HepG2 (cell line): Measurements from ENCODE around the gene TCF3. TPM values are rescaled to one million over a fixed set of nuclear protein-coding genes. Genes with fewer than 3 reads are reported as not detected.

ENCODE experiments used
- FOXA1 ChIP-seq, 2 experiments: fragments of 450-650 bp in 1 of 2; sonication (generic) in 1 of 2; formaldehyde crosslinking in 1 of 2; IDR thresholded peaks; 2 replicates each; pipeline versions ENCODE4 v1.4.0 to v1.6.1; 2016 to 2020; ENCODE audit warnings: missing genetic modification reagents in 1 of 2
- MEIS2 ChIP-seq: sonication (generic); formaldehyde crosslinking; IDR thresholded peaks from 2 replicates; pipeline ENCODE4 v1.9.0; 2021; ENCODE audit warnings: mild to moderate bottlenecking, missing genetic modification reagents
- NCOR1 ChIP-seq: fragments of 200-600 bp; sonication (generic); IDR thresholded peaks from 2 replicates; pipeline ENCODE4 v1.7.0; 2017; ENCODE audit warnings: antibody characterized with exemption, low read length, borderline replicate concordance
- NFIC ChIP-seq: IDR thresholded peaks from 2 replicates; pipeline ENCODE4 v1.6.1; 2012; ENCODE audit warnings: mild to moderate bottlenecking, low read length, inconsistent platforms
- NFKBIZ ChIP-seq: IDR thresholded peaks from 2 replicates; pipeline ENCODE4 v1.6.1; 2018; ENCODE audit warnings: missing genetic modification reagents, missing compliant biosample characterization
- NFYC ChIP-seq: IDR thresholded peaks from 2 replicates; pipeline ENCODE4 v1.6.1; 2016; ENCODE audit warnings: missing genetic modification reagents, missing compliant biosample characterization
- NR2F1 ChIP-seq, 2 experiments: fragments of 450-650 bp in 1 of 2; formaldehyde crosslinking in 1 of 2; IDR thresholded peaks; 2 replicates each; pipeline versions ENCODE4 v1.5.0 to v1.6.1; 2016 to 2020; ENCODE audit warnings: mild to moderate bottlenecking in 1 of 2, missing compliant biosample characterization in 1 of 2, missing genetic modification reagents in 1 of 2, moderate library complexity in 1 of 2
- RAD51 ChIP-seq: fragments of 450-650 bp; IDR thresholded peaks from 2 replicates; pipeline ENCODE4 v1.6.1; 2016; ENCODE audit warnings: borderline replicate concordance
- TRIM24 ChIP-seq: sonication (generic); formaldehyde crosslinking; IDR thresholded peaks from 2 replicates; pipeline ENCODE4 v1.8.0; 2022; ENCODE audit warnings: mild to moderate bottlenecking, missing genetic modification reagents
- YEATS4 ChIP-seq: sonication (generic); formaldehyde crosslinking; IDR thresholded peaks from 2 replicates; pipeline ENCODE4 v1.4.0; 2020; ENCODE audit warnings: missing genetic modification reagents, borderline replicate concordance
- ZFX ChIP-seq: sonication (generic); formaldehyde crosslinking; IDR thresholded peaks from 2 replicates; pipeline ENCODE4 v1.4.0; 2020; ENCODE audit warnings: mild to moderate bottlenecking, low read depth, missing genetic modification reagents, moderate library complexity
- ZNF121 ChIP-seq: sonication (generic); formaldehyde crosslinking; IDR thresholded peaks from 2 replicates; pipeline ENCODE4 v1.5.0; 2020; ENCODE audit warnings: mild to moderate bottlenecking, missing genetic modification reagents
- ZNF282 ChIP-seq: fragments of 450-650 bp; IDR thresholded peaks from 2 replicates; pipeline ENCODE4 v1.6.1; 2018; ENCODE audit not compliant: partially characterized antibody
- ZNF331 ChIP-seq: sonication (generic); formaldehyde crosslinking; IDR thresholded peaks from 2 replicates; pipeline ENCODE4 v1.4.0; 2020; ENCODE audit warnings: missing genetic modification reagents
- ZNF605 ChIP-seq: sonication (generic); formaldehyde crosslinking; IDR thresholded peaks from 2 replicates; pipeline ENCODE4 v1.8.0; 2022; ENCODE audit warnings: mild to moderate bottlenecking, missing genetic modification reagents
- ZNF614 ChIP-seq: IDR thresholded peaks from 2 replicates; pipeline ENCODE4 v1.6.1; 2018; ENCODE audit warnings: missing biosample characterization, missing genetic modification reagents, inconsistent platforms, borderline replicate concordance
- ZNF780A ChIP-seq: sonication (generic); formaldehyde crosslinking; IDR thresholded peaks from 2 replicates; pipeline ENCODE4 v1.8.0; 2022; ENCODE audit warnings: mild to moderate bottlenecking, missing genetic modification reagents, moderate library complexity
- ZNF839 ChIP-seq: sonication (generic); formaldehyde crosslinking; IDR thresholded peaks from 2 replicates; pipeline ENCODE4 v1.4.0; 2020; ENCODE audit warnings: missing genetic modification reagents, mild to moderate bottlenecking, borderline replicate concordance
- polyA plus RNA-seq, 8 experiments: library from polyadenylated mRNA; depleted of rRNA in 3 of 8; stranded (reverse) in 7 of 8; unstranded in 1 of 8; fragments of >200 nt; fragmentation: Illumina TruSeq in 4 of 8; extraction: Trizol in 4 of 8; gene quantifications; 2 replicates each; pipeline versions ENCODE4 v1.2.1 to v1.2.3, GENCODE V29; 2011 to 2016; ENCODE audit warnings: low read depth in 4 of 8, missing spikeins in 1 of 8, mixed read lengths in 1 of 8; ENCODE audit not compliant: insufficient read depth in 1 of 8
- total RNA-seq, 5 experiments: library from RNA; depleted of rRNA; stranded (reverse); fragments of >200 nt; fragmentation: Illumina TruSeq; extraction: Trizol; gene quantifications; 2 replicates each; pipeline ENCODE4 v1.2.3, GENCODE V29; 2016; ENCODE audit warnings: low read depth in 1 of 5
- TF ChIP-seq, protein P1 (sequence below): fragments of 450-650 bp; IDR thresholded peaks from 2 replicates; pipeline ENCODE4 v1.6.1; 2017
- TF ChIP-seq, protein P2 (sequence below): IDR thresholded peaks from 2 replicates; pipeline ENCODE4 v1.6.1; 2016; ENCODE audit warnings: missing compliant biosample characterization, missing genetic modification reagents, borderline replicate concordance
- TF ChIP-seq, protein P3 (sequence below): sonication (generic); formaldehyde crosslinking; IDR thresholded peaks from 2 replicates; pipeline ENCODE4 v1.9.0; 2022; ENCODE audit warnings: missing genetic modification reagents, mild to moderate bottlenecking, borderline replicate concordance
- TF ChIP-seq, protein P4 (sequence below): sonication (generic); formaldehyde crosslinking; conservative IDR thresholded peaks from 2 replicates; pipeline ENCODE4 v1.8.0; 2022; ENCODE audit warnings: mild to moderate bottlenecking, moderate library complexity, missing genetic modification reagents
- TF ChIP-seq, protein P5 (sequence below): sonication (generic); formaldehyde crosslinking; IDR thresholded peaks from 2 replicates; pipeline ENCODE4 v1.4.0; 2020; ENCODE audit warnings: missing genetic modification reagents; ENCODE audit errors: not compliant biosample characterization

The TCF3 gene
- total and polyA plus RNA-seq, 2 of the 13 experiments (the other 11 are each of a cell fraction or from before 2014, with no cell fraction given) = 51.4 to 53.2 TPM

DNA sequence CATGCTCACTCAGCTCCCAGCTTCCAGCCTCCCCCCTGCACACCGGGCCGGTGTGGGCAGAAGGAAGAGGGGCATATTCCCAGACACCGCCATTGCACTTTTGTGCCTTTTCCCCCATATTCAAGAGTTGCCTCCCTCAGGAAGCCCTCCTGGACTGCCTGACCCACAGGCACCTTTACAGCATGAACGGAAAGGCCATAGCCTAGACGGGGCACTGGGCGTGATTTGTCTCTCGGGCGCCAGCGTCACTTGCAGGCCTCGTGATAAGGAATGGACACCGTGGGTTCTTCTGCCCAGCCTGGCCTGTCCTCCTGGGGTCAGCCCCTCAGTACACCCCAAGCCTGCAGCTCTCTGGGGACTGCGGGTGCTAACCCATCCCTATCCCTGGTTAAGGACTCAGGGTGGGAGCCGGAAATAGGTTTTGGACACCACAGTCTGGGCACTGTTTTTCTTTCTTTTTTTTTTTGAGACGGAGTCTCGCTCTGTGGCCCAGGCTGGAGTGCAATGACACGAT, 46.2 kb downstream of the TCF3 start (continued):
- TF ChIP-seq ZNF839 = no peak
- TF ChIP-seq, protein P1, sequence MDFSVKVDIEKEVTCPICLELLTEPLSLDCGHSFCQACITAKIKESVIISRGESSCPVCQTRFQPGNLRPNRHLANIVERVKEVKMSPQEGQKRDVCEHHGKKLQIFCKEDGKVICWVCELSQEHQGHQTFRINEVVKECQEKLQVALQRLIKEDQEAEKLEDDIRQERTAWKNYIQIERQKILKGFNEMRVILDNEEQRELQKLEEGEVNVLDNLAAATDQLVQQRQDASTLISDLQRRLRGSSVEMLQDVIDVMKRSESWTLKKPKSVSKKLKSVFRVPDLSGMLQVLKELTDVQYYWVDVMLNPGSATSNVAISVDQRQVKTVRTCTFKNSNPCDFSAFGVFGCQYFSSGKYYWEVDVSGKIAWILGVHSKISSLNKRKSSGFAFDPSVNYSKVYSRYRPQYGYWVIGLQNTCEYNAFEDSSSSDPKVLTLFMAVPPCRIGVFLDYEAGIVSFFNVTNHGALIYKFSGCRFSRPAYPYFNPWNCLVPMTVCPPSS = no peak
- TF ChIP-seq, protein P2, sequence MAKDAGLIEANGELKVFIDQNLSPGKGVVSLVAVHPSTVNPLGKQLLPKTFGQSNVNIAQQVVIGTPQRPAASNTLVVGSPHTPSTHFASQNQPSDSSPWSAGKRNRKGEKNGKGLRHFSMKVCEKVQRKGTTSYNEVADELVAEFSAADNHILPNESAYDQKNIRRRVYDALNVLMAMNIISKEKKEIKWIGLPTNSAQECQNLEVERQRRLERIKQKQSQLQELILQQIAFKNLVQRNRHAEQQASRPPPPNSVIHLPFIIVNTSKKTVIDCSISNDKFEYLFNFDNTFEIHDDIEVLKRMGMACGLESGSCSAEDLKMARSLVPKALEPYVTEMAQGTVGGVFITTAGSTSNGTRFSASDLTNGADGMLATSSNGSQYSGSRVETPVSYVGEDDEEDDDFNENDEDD (CRISPR knock-in tag) = no peak
- TF ChIP-seq TRIM24 (CRISPR knock-in tag) = no peak
- no peak for TF ChIP-seq YEATS4
- TF ChIP-seq, protein P3, sequence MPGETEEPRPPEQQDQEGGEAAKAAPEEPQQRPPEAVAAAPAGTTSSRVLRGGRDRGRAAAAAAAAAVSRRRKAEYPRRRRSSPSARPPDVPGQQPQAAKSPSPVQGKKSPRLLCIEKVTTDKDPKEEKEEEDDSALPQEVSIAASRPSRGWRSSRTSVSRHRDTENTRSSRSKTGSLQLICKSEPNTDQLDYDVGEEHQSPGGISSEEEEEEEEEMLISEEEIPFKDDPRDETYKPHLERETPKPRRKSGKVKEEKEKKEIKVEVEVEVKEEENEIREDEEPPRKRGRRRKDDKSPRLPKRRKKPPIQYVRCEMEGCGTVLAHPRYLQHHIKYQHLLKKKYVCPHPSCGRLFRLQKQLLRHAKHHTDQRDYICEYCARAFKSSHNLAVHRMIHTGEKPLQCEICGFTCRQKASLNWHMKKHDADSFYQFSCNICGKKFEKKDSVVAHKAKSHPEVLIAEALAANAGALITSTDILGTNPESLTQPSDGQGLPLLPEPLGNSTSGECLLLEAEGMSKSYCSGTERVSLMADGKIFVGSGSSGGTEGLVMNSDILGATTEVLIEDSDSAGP (CRISPR knock-in tag) = no peak; the same call in 1 of the 2 replicates
- no peak for TF ChIP-seq FOXA1 (IDR thresholded peaks at IDR 0.05)
- no peak for TF ChIP-seq FOXA1 (CRISPR knock-in tag; IDR thresholded peaks at IDR 0.05)
- TF ChIP-seq NFKBIZ (CRISPR knock-in tag) = no peak
- TF ChIP-seq ZFX (CRISPR knock-in tag) = peak; percentile 35; the same call in 1 of the 2 replicates
- no peak; the same call in 1 of the 2 replicates for TF ChIP-seq ZNF605 (CRISPR knock-in tag)
- 0 out of 2 replicates have a peak, but pooled peaks have one; percentile 48 for TF ChIP-seq ZNF121
- TF ChIP-seq MEIS2 (CRISPR knock-in tag) = 0 out of 2 replicates have a peak, but pooled peaks have one; percentile 5
- TF ChIP-seq ZNF780A (CRISPR knock-in tag) = 0 out of 2 replicates have a peak, but pooled peaks have one; percentile 19
- no peak for TF ChIP-seq NCOR1
- TF ChIP-seq NR2F1 (CRISPR knock-in tag; IDR thresholded peaks at IDR 0.05) = no peak
- no peak for TF ChIP-seq NFYC
- TF ChIP-seq ZNF331 (CRISPR knock-in tag) = peak; percentile 8; the same call in 1 of the 2 replicates
- TF ChIP-seq, protein P4, sequence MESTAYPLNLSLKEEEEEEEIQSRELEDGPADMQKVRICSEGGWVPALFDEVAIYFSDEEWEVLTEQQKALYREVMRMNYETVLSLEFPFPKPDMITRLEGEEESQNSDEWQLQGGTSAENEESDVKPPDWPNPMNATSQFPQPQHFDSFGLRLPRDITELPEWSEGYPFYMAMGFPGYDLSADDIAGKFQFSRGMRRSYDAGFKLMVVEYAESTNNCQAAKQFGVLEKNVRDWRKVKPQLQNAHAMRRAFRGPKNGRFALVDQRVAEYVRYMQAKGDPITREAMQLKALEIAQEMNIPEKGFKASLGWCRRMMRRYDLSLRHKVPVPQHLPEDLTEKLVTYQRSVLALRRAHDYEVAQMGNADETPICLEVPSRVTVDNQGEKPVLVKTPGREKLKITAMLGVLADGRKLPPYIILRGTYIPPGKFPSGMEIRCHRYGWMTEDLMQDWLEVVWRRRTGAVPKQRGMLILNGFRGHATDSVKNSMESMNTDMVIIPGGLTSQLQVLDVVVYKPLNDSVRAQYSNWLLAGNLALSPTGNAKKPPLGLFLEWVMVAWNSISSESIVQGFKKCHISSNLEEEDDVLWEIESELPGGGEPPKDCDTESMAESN (CRISPR knock-in tag) = no peak
- no peak for TF ChIP-seq RAD51
- TF ChIP-seq ZNF614 (CRISPR knock-in tag) = no peak
- no peak for TF ChIP-seq NFIC
- TF ChIP-seq ZNF282 = no peak
- TF ChIP-seq, protein P5, sequence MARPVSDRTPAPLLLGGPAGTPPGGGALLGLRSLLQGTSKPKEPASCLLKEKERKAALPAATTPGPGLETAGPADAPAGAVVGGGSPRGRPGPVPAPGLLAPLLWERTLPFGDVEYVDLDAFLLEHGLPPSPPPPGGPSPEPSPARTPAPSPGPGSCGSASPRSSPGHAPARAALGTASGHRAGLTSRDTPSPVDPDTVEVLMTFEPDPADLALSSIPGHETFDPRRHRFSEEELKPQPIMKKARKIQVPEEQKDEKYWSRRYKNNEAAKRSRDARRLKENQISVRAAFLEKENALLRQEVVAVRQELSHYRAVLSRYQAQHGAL (CRISPR knock-in tag) = no peak
